AG04449 (cell line): ENCODE data around the gene PTH2.

Experiments
- CTCF ChIA-PET: fragments of 350-600 bp; formaldehyde crosslinking; extraction: SDS; loops from one replicate; lab custom pipeline; 2021; ENCODE audit warnings: antibody characterized with exemption; lab: Yijun Ruan, JAX
- POLR2A ChIA-PET: fragments of 400-600, 350-600 bp; formaldehyde crosslinking; extraction: SDS; loops from one replicate; lab custom pipeline; 2020; ENCODE audit warnings: antibody characterized with exemption, inconsistent platforms; lab: Yijun Ruan, JAX
- DNase-seq: peaks from one replicate; pipeline ENCODE4 v3.0.0-alpha.2; 2010; ENCODE audit warnings: low read depth, low spot score
- H3K4me3 ChIP-seq: 2 replicates; pipeline ENCODE4 v1.5.1; 2011; ENCODE audit warnings: low read depth, mild to moderate bottlenecking, control low read depth, low read length
- CTCF ChIP-seq: IDR thresholded peaks from one replicate; pipeline ENCODE4 v1.5.1; 2011; ENCODE audit warnings: mild to moderate bottlenecking, moderate library complexity, low read length, control low read depth, inconsistent platforms; ENCODE audit not compliant: insufficient read depth; ENCODE audit errors: missing control alignments

The PTH2 gene

DNA sequence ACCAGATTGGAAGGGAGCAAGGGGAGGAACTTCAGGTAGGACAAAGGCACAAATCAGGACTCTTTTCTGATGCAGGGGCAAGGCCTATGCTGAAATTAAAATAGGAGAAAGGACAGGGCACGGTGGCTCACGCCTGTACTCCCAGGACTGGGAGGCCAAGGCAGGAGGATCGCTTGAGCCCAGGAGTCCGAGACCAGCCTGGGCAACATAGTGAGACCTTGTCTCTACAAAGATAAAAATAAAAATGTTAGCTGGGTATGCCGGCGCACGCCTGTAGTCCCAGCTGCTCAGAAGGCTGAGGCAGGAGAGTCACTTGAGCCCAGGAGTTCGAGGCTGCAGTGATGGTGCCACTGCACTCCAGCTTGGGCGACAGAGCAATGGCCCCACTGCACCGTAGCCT lies 12.4 kb upstream of the PTH2 start:
- CTCF ChIA-PET: interaction anchor here (1.7 to 2.1 kb wide), 2 partner anchors 9 to 15 kb away, joined by 3 to 9 read pairs; no protein-coding TSS in a partner anchor
- DNase-seq: no peak
- TF ChIP-seq CTCF: no peak
- POLR2A ChIA-PET: no interaction called here
- no peak overlapping the region for H3K4me3 ChIP-seq

DNA sequence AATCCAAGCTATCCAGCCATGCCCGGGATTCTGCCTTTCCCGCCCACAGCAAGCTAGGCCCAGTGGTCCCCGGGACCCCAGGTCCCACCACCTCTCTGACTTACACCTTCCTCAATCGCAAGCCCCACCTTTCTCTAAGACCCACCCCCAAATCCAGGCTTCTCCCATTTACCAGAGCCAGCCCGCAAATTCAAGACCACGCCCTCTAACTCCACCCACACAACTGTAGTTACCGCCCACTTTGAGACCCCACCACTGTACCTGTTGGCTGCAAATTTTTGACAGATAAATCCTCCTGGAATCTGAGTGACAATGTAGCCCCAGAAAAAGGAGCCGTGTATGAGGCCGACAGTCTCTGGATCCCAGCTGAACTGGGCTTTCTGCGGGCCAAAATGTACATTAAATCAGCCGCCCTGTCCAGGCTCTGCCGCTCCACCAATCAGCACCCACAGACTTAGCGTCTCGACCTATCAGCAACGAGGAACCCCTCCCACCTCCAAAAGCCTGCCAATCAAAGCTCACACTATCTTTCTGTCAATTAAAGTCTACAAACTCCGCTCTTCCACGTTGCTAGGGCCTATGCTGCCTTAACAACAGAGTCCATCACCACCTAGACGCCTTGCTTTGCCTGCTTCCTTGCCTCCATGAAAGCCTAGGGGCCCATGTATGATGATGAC lies 11.8 kb upstream of the PTH2 start:
- CTCF ChIA-PET: interaction anchor here (2.1 kb wide), 1 partner anchor 10 kb away, joined by 9 read pairs; no protein-coding TSS in a partner anchor
- no peak for TF ChIP-seq CTCF

DNA sequence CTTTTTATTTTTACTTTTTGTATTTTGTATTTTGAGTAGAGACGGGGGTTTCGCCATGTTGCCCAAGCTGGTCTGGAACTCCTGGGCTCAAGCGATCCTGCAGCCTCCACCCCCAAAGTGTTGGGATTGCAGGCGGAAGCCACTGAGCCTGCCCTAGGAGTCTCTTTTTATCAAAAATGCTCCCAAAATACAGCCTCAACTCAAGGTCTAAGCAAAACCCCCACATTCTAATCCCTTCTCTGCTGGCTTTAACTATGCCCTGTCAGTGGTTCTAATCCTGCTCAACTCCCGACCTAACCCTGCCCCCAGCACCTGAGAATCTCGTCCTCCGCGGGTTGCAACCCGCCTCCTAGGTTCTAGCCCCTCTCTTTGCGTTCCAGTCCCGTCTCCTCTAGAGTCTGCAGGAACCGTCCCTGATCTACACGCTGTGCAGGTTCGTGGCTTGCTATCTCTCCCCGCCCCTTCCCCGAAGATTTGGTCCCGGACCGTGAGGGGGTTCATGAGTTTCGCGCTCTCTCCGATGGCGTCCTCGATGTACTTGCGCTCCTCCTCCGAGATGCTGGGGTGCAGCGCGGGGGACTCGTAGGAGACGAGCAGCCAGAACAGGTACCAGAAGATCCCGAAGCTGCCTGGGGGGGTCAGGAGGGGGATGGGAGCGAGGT lies 10.1 kb upstream of the PTH2 start:
- POLR2A ChIA-PET: no interaction called here
- TF ChIP-seq CTCF: no peak
- CTCF ChIA-PET: interaction anchor here (1.0 kb wide), 2 partner anchors 10 to 39 kb away, joined by 3 read pairs; no protein-coding TSS in a partner anchor
- DNase-seq: no peak
- H3K4me3 ChIP-seq: no peak overlapping the region

More for the DNA sequence above, 11.8 kb upstream of the PTH2 start:
- H3K4me3 ChIP-seq: no peak overlapping the region
- no peak for DNase-seq
- POLR2A ChIA-PET: no interaction called here

DNA sequence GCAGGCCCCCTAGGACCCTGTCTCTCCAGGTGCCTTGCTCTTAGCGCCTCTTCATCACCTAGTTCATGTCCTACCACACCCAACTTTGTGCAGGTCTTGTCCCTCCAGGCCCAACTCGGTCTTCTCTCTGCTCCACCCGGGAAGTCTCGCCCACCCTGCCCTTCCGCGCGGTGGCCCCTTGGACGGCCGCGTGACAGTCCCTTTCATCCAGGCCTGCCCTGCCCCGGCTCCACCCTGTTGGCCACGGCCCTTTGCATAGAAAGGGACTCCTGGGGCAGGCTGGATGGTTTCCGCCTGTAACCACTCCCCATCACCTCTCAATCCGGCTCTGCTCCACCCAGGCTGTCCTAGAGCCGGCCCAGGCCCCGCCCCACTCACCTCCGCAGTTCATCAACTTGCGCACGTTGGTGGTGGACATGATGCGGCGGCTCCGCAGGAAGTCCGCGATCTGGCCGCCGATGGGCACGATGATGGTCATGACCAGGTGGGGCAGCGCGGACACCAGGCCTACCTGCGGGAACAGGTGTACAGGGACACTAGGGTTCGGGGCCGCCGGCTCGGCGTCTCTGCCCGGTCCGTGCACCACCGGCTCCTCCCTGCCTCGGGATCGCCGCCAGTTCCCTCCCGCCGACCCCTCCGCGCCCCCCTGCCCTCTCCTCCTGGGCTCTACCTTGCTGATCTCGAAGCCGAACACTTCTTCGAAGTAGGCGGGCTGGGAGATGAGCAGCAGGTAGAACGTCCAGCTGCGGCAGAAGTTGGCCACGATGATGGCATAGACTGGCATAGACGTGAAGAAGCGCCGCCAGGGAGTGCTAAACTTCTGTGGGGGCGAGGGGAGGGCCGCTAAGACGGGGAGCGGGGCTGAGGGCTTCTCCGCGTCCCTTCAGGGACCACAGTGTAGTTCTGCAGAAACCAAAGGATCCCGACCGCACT lies 9.2 kb upstream of the PTH2 start:
- TF ChIP-seq CTCF: no peak
- ChIA-PET POLR2A (no interaction called here), CTCF (no interaction called here)
- no peak for DNase-seq
- H3K4me3 ChIP-seq: no peak overlapping the region

DNA sequence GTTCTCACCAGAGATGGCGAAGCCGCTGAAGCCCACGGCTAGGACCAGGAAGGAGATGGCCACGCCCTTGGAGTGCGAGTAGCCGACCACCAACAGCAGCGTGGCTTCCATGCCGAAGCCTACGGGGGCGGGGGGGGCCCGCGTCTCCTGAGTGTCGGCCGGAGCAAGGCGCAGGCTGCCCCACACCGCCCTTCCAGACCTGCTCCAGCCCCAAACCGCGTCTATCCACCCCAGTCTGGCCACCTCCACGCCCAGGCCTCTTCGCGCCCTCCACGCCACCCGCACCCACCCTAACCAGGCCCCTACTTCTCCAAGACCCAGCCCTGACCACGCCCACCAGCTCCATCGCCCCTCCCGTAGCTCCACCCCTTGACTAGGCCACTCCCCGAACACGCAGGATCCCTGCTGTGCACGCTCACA lies 8.1 kb upstream of the PTH2 start:
- DNase-seq: no peak
- no peak for TF ChIP-seq CTCF
- POLR2A ChIA-PET: interaction anchor here (0.6 kb wide), 1 partner anchor 65 kb away, joined by 3 read pairs; no protein-coding TSS in a partner anchor
- no peak overlapping the region for H3K4me3 ChIP-seq
- CTCF ChIA-PET: no interaction called here
